Mesenchymal stem cell (in vitro differentiated cells and primary cell): Measurements from ENCODE around the gene ABCA8.

Experiments
- DNase-seq: peaks from one replicate; pipeline ENCODE4 v3.0.0-alpha.2; 2013
- H2AFZ ChIP-seq: one replicate; pipeline ENCODE4 v1.6.1; 2013; ENCODE audit warnings: low read depth, mild to moderate bottlenecking, control low read depth, inconsistent platforms, low read length, moderate library complexity
- H2AK5ac ChIP-seq: 2 replicates; pipeline ENCODE4 v1.6.1; 2013; ENCODE audit warnings: low read length, moderate library complexity, mild to moderate bottlenecking, inconsistent platforms; ENCODE audit not compliant: severe bottlenecking
- H2BK120ac ChIP-seq: one replicate; pipeline ENCODE4 v1.6.1; 2013; ENCODE audit warnings: low read depth, mild to moderate bottlenecking, inconsistent platforms, low read length, moderate library complexity
- H2BK12ac ChIP-seq, 2 experiments: one replicate each; pipeline ENCODE4 v1.6.1; 2013; ENCODE audit warnings: inconsistent platforms in 2 of 2, low read length in 2 of 2, mild to moderate bottlenecking in 2 of 2, moderate library complexity in 2 of 2, control low read depth in 1 of 2
- H2BK15ac ChIP-seq: one replicate; pipeline ENCODE4 v1.6.1; 2013; ENCODE audit warnings: mild to moderate bottlenecking, low read depth, inconsistent platforms; ENCODE audit not compliant: poor library complexity, severe bottlenecking
- H2BK5ac ChIP-seq: 2 replicates; pipeline ENCODE4 v1.6.1; 2013; ENCODE audit warnings: low read depth, mild to moderate bottlenecking, low read length, control low read depth, inconsistent platforms; ENCODE audit not compliant: poor library complexity, severe bottlenecking
- H3K14ac ChIP-seq, 2 experiments: one replicate each; pipeline ENCODE4 v1.6.1; 2013; ENCODE audit warnings: inconsistent platforms in 2 of 2, low read length in 2 of 2, control low read depth in 1 of 2, mild to moderate bottlenecking in 1 of 2, moderate library complexity in 1 of 2
- H3K18ac ChIP-seq, 2 experiments: one replicate each; pipeline ENCODE4 v1.6.1; 2013; ENCODE audit warnings: inconsistent platforms in 2 of 2, low read length in 2 of 2, control low read depth in 1 of 2, low read depth in 1 of 2, mild to moderate bottlenecking in 1 of 2
- H3K23ac ChIP-seq, 2 experiments: one replicate each; pipeline ENCODE4 v1.6.1; 2013; ENCODE audit warnings: inconsistent platforms in 2 of 2, low read length in 2 of 2, mild to moderate bottlenecking in 2 of 2, moderate library complexity in 2 of 2, control low read depth in 1 of 2
- H3K27ac ChIP-seq: 2 replicates; pipeline ENCODE4 v1.5.1; 2013; ENCODE audit warnings: mild to moderate bottlenecking, moderate library complexity, low read length, control low read depth, inconsistent platforms; ENCODE audit not compliant: poor library complexity, severe bottlenecking
- H3K27me3 ChIP-seq, 2 experiments: 2 replicates each; pipeline versions ENCODE4 v1.6.1 to v1.7.0; 2013; ENCODE audit warnings: low read length in 2 of 2, mild to moderate bottlenecking in 2 of 2, moderate library complexity in 2 of 2, control low read depth in 1 of 2, inconsistent platforms in 1 of 2; ENCODE audit not compliant: control insufficient read depth in 1 of 2, insufficient read depth in 1 of 2
- H3K36me3 ChIP-seq, 2 experiments: 2 replicates each; pipeline versions ENCODE4 v1.6.1 to v1.7.0; 2013; ENCODE audit warnings: low read length in 2 of 2, control low read depth in 1 of 2, inconsistent platforms in 1 of 2, low read depth in 1 of 2, mild to moderate bottlenecking in 1 of 2; ENCODE audit not compliant: insufficient read depth in 2 of 2, control insufficient read depth in 1 of 2
- H3K4ac ChIP-seq, 2 experiments: one replicate each; pipeline ENCODE4 v1.6.1; 2013; ENCODE audit warnings: inconsistent platforms in 2 of 2, low read length in 2 of 2, mild to moderate bottlenecking in 2 of 2, moderate library complexity in 2 of 2, control low read depth in 1 of 2, low read depth in 1 of 2
- H3K4me1 ChIP-seq: 2 replicates; pipeline ENCODE4 v1.6.1; 2013; ENCODE audit warnings: low read depth, low read length, control low read depth; ENCODE audit not compliant: control insufficient read depth, insufficient read depth
- H3K4me2 ChIP-seq: 2 replicates; pipeline ENCODE4 v1.6.1; 2013; ENCODE audit warnings: low read length, mild to moderate bottlenecking, inconsistent platforms; ENCODE audit not compliant: poor library complexity, severe bottlenecking
- H3K4me3 ChIP-seq, 2 experiments: 2 replicates each; pipeline versions ENCODE4 v1.5.1 to v1.7.0; 2013; ENCODE audit warnings: low read length in 2 of 2, mild to moderate bottlenecking in 2 of 2, control low read depth in 1 of 2, low read depth in 1 of 2; ENCODE audit not compliant: insufficient read depth in 1 of 2
- H3K79me1 ChIP-seq: replicated peaks from 2 replicates; pipeline ENCODE4 v1.6.1; 2013; ENCODE audit warnings: mild to moderate bottlenecking, control low read depth, low read length, inconsistent platforms; ENCODE audit not compliant: poor library complexity, severe bottlenecking
- H3K9ac ChIP-seq: 2 replicates; pipeline ENCODE4 v1.7.0; 2013; ENCODE audit warnings: mild to moderate bottlenecking, low read length, moderate library complexity
- H3K9me3 ChIP-seq: 2 replicates; pipeline ENCODE4 v1.7.0; 2013; ENCODE audit warnings: mild to moderate bottlenecking, low read length; ENCODE audit not compliant: control insufficient read depth
- H4K8ac ChIP-seq: one replicate; pipeline ENCODE4 v1.6.1; 2013; ENCODE audit warnings: inconsistent platforms, mild to moderate bottlenecking, low read length, moderate library complexity
- H4K91ac ChIP-seq: one replicate; pipeline ENCODE4 v1.6.1; 2013; ENCODE audit warnings: mild to moderate bottlenecking, low read length, inconsistent platforms
- WGBS: methylation state at CpG from one replicate; pipeline ENCODE4 v1.1.7; 2013; ENCODE audit warnings: mixed read lengths; 5-methylcytosine and 5-hydroxymethylcytosine counted together

ABCA8 gene

GRCh38 chr17:68886401-68886800 is 68.8 kb downstream of the ABCA8 start:
- no peak overlapping the region for H2BK5ac ChIP-seq
- no peaks in the 10 kb centered on the region for H3K9me3 ChIP-seq
- H4K91ac ChIP-seq: no peak overlapping the region
- no peak overlapping the region for H2AFZ ChIP-seq
- H3K4me2 ChIP-seq: no peak overlapping the region
- peak; percentile 61 for DNase-seq
- peaks cover 0 to 82% of the 10 kb centered on the region in 2 experiments for H3K36me3 ChIP-seq
- H3K4me3 ChIP-seq: no peak overlapping the region
- no peaks in the 10 kb centered on the region for H3K4me1 ChIP-seq
- H3K23ac ChIP-seq: no peak overlapping the region
- no peaks in the 10 kb centered on the region for H3K27me3 ChIP-seq
- no peak overlapping the region for H3K27ac ChIP-seq
- no peak overlapping the region for H4K8ac ChIP-seq
- no peak overlapping the region for H3K14ac ChIP-seq
- 35% methylated on average over 2 of the region's 3 CpGs for WGBS
- no peak overlapping the region for H2AK5ac ChIP-seq
- no peak overlapping the region for H3K9ac ChIP-seq
- no peaks in the 10 kb centered on the region for H3K79me1 ChIP-seq
- no peak overlapping the region for H2BK12ac ChIP-seq
- no peak overlapping the region for H2BK120ac ChIP-seq
- no peak overlapping the region for H3K4ac ChIP-seq
- H2BK15ac ChIP-seq: no peak overlapping the region
- H3K18ac ChIP-seq: no peak overlapping the region

GRCh38 chr17:68884888-68885287 is 70.3 kb downstream of the ABCA8 start:
- Histone ChIP-seq H3K27me3 (no peaks in the 10 kb centered on the region), H3K4me2 (no peak overlapping the region), H3K79me1 (no peaks in the 10 kb centered on the region), H3K14ac (no peak overlapping the region), H4K91ac (no peak overlapping the region), H3K27ac (no peak overlapping the region), H4K8ac (no peak overlapping the region), H3K18ac (no peak overlapping the region), H2BK12ac (no peak overlapping the region), H2BK5ac (no peak overlapping the region), H2AFZ (no peak overlapping the region), H3K9ac (no peak overlapping the region), H3K4me3 (no peak overlapping the region), H2BK120ac (no peak overlapping the region), H3K36me3 (peaks cover 0 to 91% of the 10 kb centered on the region in 2 experiments), H2AK5ac (no peak overlapping the region), H3K4me1 (no peaks in the 10 kb centered on the region), H3K9me3 (peaks cover 4% of the 10 kb centered on the region), H3K23ac (no peak overlapping the region), H2BK15ac (no peak overlapping the region), H3K4ac (no peak overlapping the region)
- 100% methylated on average over 4 of the region's 4 CpGs for WGBS
- DNase-seq: no peak

- no peak overlapping the region for H2BK5ac ChIP-seq
- no peak overlapping the region for H2BK120ac ChIP-seq
- no peak overlapping the region for H3K4ac ChIP-seq
- H3K18ac ChIP-seq: no peak overlapping the region
- no peak overlapping the region for H2AFZ ChIP-seq
- no peaks in the 10 kb centered on the region for H3K4me1 ChIP-seq
- H3K23ac ChIP-seq: no peak overlapping the region
- no peak overlapping the region for H2AK5ac ChIP-seq
- H4K91ac ChIP-seq: no peak overlapping the region
- no peak overlapping the region for H4K8ac ChIP-seq
- H3K36me3 ChIP-seq: peaks cover 0 to 96% of the 10 kb centered on the region in 2 experiments
- no peak overlapping the region for H3K14ac ChIP-seq
- no peak overlapping the region for H3K9ac ChIP-seq
- no peaks in the 10 kb centered on the region for H3K79me1 ChIP-seq
- WGBS: 94% methylated on average over 4 of the region's 5 CpGs
- DNase-seq: no peak
- H3K27me3 ChIP-seq: no peaks in the 10 kb centered on the region
- peaks cover 15% of the 10 kb centered on the region for H3K9me3 ChIP-seq
- H3K4me3 ChIP-seq: no peak overlapping the region
- H3K27ac ChIP-seq: no peak overlapping the region
- H2BK15ac ChIP-seq: no peak overlapping the region
- no peak overlapping the region for H3K4me2 ChIP-seq
- no peak overlapping the region for H2BK12ac ChIP-seq
These were observed 76.8 kb downstream of the ABCA8 start for GRCh38 chr17:68878226-68878885.

GRCh38 chr17:68871447-68871846 is 83.7 kb downstream of the ABCA8 start:
- H3K23ac ChIP-seq: no peak overlapping the region
- H2AFZ ChIP-seq: no peak overlapping the region
- H2AK5ac ChIP-seq: no peak overlapping the region
- no peak overlapping the region for H4K91ac ChIP-seq
- H3K9ac ChIP-seq: no peak overlapping the region
- no peak overlapping the region for H3K4me3 ChIP-seq
- H2BK15ac ChIP-seq: no peak overlapping the region
- DNase-seq: no peak
- H3K27me3 ChIP-seq: no peaks in the 10 kb centered on the region
- no peaks in the 10 kb centered on the region for H3K4me1 ChIP-seq
- WGBS: no CpG with 5 or more reads among the region's 2 CpGs
- no peak overlapping the region for H4K8ac ChIP-seq
- H3K14ac ChIP-seq: no peak overlapping the region
- peaks cover 10% of the 10 kb centered on the region for H3K9me3 ChIP-seq
- H3K4ac ChIP-seq: no peak overlapping the region
- H2BK5ac ChIP-seq: no peak overlapping the region
- no peak overlapping the region for H2BK120ac ChIP-seq
- H3K36me3 ChIP-seq: peaks cover 0 to 75% of the 10 kb centered on the region in 2 experiments
- no peak overlapping the region for H3K4me2 ChIP-seq
- H3K79me1 ChIP-seq: no peaks in the 10 kb centered on the region
- H3K18ac ChIP-seq: no peak overlapping the region
- H3K27ac ChIP-seq: no peak overlapping the region
- H2BK12ac ChIP-seq: no peak overlapping the region
